GM19455 (cell line): Measurements from ENCODE around the gene LGALS9.
"Not testable (repeated sequence)": the region's sequence is repeated elsewhere in the genome, so short reads cannot be mapped to it uniquely, and the experiment has no call there.

Experiments used
- ATAC-seq: cut with Tn5 transposase; IDR thresholded peaks from one replicate; pipeline ENCODE4 v1.9.1; 2021; ENCODE audit not compliant: unreplicated experiment

LGALS9 gene

GRCh38 chr17:27627514-27627913 lies 3.5 kb upstream of the LGALS9 start:
- no peak for ATAC-seq

- no peak for ATAC-seq
These were observed 2.6 kb upstream of the LGALS9 start for GRCh38 chr17:27628376-27628775.

- not testable (repeated sequence) for ATAC-seq
These were observed 1.7 kb upstream of the LGALS9 start for GRCh38 chr17:27629260-27629659.

GRCh38 chr17:27631411-27631760 lies 398 bp downstream of the LGALS9 start:
- ATAC-seq: no peak

GRCh38 chr17:27631897-27632725 lies 1.1 kb downstream of the LGALS9 start:
- ATAC-seq: no peak

GRCh38 chr17:27632766-27633165 lies 1.8 kb downstream of the LGALS9 start:
- not testable (repeated sequence) for ATAC-seq

GRCh38 chr17:27633312-27634025 lies 2.5 kb downstream of the LGALS9 start:
- no peak for ATAC-seq

- no peak for ATAC-seq
These were observed 3.0 kb downstream of the LGALS9 start for GRCh38 chr17:27634026-27634335.

- no peak for ATAC-seq
These were observed 3.8 kb downstream of the LGALS9 start for GRCh38 chr17:27634776-27635175.

- no peak for ATAC-seq
These were observed 4.4 kb downstream of the LGALS9 start for GRCh38 chr17:27635275-27635823.

- ATAC-seq: not testable (repeated sequence)
These were observed 5.1 kb downstream of the LGALS9 start for GRCh38 chr17:27636005-27636520.

GRCh38 chr17:27637818-27638217 lies 6.8 kb downstream of the LGALS9 start:
- not testable (repeated sequence) for ATAC-seq

GRCh38 chr17:27638415-27638914 lies 7.5 kb downstream of the LGALS9 start:
- ATAC-seq: not testable (repeated sequence)

- no peak for ATAC-seq
These were observed 9.8 kb downstream of the LGALS9 start for GRCh38 chr17:27640790-27641189.

GRCh38 chr17:27644586-27644985 lies 13.6 kb downstream of the LGALS9 start:
- ATAC-seq: no peak

- not testable (repeated sequence) for ATAC-seq
These were observed 14.6 kb downstream of the LGALS9 start for GRCh38 chr17:27645621-27646020.

- ATAC-seq: no peak
These were observed 15.2 kb downstream of the LGALS9 start for GRCh38 chr17:27646232-27646631.

- no peak for ATAC-seq
These were observed 16.8 kb downstream of the LGALS9 start for GRCh38 chr17:27647765-27648164.

- not testable (repeated sequence) for ATAC-seq
These were observed 18.2 kb downstream of the LGALS9 start for GRCh38 chr17:27649111-27649571.

GRCh38 chr17:27649929-27650328 lies 18.9 kb downstream of the LGALS9 start:
- ATAC-seq: no peak

- no peak for ATAC-seq
These were observed 19.8 kb downstream of the LGALS9 start for GRCh38 chr17:27650836-27651235.
